ENCODE measurements around the gene CEP57.

The CEP57 gene

DNA sequence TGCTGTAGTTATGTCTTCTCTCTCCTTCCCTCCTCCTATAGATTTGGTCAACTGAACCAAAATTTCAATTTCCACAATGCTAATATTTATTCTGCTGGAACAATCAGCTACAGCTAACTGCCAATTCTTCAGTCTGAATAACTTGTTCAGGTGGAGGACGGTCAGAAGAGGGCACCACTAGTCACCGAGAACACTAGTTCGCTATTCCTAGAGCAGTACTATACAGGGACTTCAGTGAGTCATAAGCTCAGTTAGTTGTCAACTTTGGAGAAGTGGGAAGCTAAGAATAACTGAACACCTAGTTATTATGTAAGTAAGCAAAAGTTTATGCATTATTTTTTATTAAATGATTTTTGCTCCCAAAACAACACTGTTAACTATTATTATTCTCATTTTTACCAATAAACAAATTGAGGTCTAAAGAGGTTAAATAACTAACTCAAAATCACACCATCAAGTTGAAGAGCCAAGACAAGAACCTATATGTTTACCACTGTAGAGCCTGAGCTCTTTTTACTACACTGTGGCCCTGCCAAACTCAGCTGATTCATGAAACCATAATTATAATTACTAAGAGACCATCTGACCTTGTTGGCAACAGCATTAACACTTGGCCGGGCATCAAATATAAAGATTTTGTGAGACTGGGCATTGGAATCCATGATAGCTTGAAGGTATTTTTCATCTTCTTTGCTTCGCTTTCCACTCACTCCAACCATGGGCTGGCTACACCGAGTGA lies 59.0 kb downstream of the CEP57 start:
- Histone ChIP-seq H3K36me3 (ENCODE audit: low read length) (peaks cover 11% of the 10 kb centered on the region; the same call in 1 of the 2 replicates), H3F3A (ENCODE audit: insufficient read depth) (no peaks in the 10 kb centered on the region)

DNA sequence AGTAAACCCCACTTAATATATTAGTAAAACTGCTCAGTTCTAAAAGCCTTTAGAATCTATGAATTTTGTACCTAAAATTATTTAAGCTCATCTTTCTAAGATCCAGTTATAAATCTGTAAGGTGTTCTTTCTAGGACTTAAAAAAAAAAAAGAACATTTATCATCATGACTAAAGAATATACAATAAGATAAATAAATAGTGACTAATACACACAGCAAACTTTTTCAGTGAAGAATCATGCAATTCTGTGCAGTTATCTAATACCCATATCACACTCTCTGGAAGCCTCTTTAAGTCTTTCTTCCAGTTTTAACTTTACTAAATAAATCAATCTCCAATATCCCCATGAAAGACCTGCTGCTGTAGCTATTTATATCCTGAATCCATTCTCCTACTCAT lies 59.8 kb downstream of the CEP57 start:
- H3K4me2 ChIP-seq (ENCODE audit: low read depth, low read length, poor library complexity, severe bottlenecking), result no peak overlapping the region
- no peak overlapping the region for H2AFZ ChIP-seq (ENCODE audit: low read depth, low read length, severe bottlenecking)
- no peak overlapping the region for H3K27ac ChIP-seq (ENCODE audit: low read depth, low read length)
- no peaks in the 10 kb centered on the region for H3F3A ChIP-seq (ENCODE audit: insufficient read depth)
- no peaks in the 10 kb centered on the region for H4K20me1 ChIP-seq (ENCODE audit: low read depth, low read length)
- H3K4me3 ChIP-seq (ENCODE audit: insufficient read depth, low read length, poor library complexity, severe bottlenecking), result no peak overlapping the region
- no peaks in the 10 kb centered on the region for H3K9me3 ChIP-seq (ENCODE audit: insufficient read depth, low read length)
- H3K9me2 ChIP-seq (replicated peaks; ENCODE audit: insufficient read depth, low read length), result no peaks in the 10 kb centered on the region
- H3K79me2 ChIP-seq (ENCODE audit: insufficient read depth, low read length), result no peaks in the 10 kb centered on the region
- no peak for TF ChIP-seq EZH2phosphoT487 (conservative IDR thresholded peaks at IDR 0.05; ENCODE audit: low read length)
- TF ChIP-seq, protein P1, sequence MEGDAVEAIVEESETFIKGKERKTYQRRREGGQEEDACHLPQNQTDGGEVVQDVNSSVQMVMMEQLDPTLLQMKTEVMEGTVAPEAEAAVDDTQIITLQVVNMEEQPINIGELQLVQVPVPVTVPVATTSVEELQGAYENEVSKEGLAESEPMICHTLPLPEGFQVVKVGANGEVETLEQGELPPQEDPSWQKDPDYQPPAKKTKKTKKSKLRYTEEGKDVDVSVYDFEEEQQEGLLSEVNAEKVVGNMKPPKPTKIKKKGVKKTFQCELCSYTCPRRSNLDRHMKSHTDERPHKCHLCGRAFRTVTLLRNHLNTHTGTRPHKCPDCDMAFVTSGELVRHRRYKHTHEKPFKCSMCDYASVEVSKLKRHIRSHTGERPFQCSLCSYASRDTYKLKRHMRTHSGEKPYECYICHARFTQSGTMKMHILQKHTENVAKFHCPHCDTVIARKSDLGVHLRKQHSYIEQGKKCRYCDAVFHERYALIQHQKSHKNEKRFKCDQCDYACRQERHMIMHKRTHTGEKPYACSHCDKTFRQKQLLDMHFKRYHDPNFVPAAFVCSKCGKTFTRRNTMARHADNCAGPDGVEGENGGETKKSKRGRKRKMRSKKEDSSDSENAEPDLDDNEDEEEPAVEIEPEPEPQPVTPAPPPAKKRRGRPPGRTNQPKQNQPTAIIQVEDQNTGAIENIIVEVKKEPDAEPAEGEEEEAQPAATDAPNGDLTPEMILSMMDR (IDR thresholded peaks at IDR 0.05; ENCODE audit: insufficient read depth, low read length, poor library complexity, severe bottlenecking), result no peak
- 0 out of 2 replicates have a peak, but pooled peaks cover 9% of the 10 kb centered on the region for H3K36me3 ChIP-seq (ENCODE audit: low read length)
- H3K9ac ChIP-seq (ENCODE audit: low read length), result no peak overlapping the region
- no peaks in the 10 kb centered on the region for H3K27me3 ChIP-seq (ENCODE audit: low read length)

More for the DNA sequence above, 59.0 kb downstream of the CEP57 start:
- Histone ChIP-seq H3K4me2 (ENCODE audit: low read depth, low read length, poor library complexity, severe bottlenecking) (no peak overlapping the region), H3K9me3 (ENCODE audit: insufficient read depth, low read length) (no peaks in the 10 kb centered on the region), H3K27me3 (ENCODE audit: low read length) (no peaks in the 10 kb centered on the region), H3K9ac (ENCODE audit: low read length) (no peak overlapping the region), H3K4me3 (ENCODE audit: insufficient read depth, low read length, poor library complexity, severe bottlenecking) (no peak overlapping the region), H4K20me1 (ENCODE audit: low read depth, low read length) (no peaks in the 10 kb centered on the region), H3K79me2 (ENCODE audit: insufficient read depth, low read length) (no peaks in the 10 kb centered on the region), H3K27ac (ENCODE audit: low read depth, low read length) (no peak overlapping the region), H3K9me2 (replicated peaks; ENCODE audit: insufficient read depth, low read length) (no peaks in the 10 kb centered on the region), H2AFZ (ENCODE audit: low read depth, low read length, severe bottlenecking) (no peak overlapping the region)
- TF ChIP-seq EZH2phosphoT487 (conservative IDR thresholded peaks at IDR 0.05; ENCODE audit: low read length), result no peak
- TF ChIP-seq, protein P1 (IDR thresholded peaks at IDR 0.05; ENCODE audit: insufficient read depth, low read length, poor library complexity, severe bottlenecking), result peak; percentile 20

DNA sequence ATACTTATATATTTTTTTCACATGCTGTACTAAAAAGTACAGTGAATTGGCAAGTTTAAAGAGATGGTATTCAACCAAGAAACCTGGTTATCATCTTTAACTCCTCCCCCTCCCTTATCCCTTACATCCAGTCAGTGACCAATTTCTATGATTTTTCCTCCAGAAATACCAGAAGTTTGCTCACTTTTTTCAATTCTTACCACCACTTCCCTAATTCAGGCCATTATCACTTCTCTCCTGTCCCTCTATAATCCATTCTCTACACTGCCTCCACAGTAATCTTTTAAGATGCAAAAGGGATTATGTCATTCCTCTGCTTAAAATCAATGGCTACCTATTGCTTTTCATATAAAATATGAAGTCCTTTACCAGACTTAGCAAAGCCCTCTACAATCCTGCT lies 62.8 kb downstream of the CEP57 start:
- no peak overlapping the region for H3K9ac ChIP-seq (ENCODE audit: low read length)
- H3K9me3 ChIP-seq (ENCODE audit: insufficient read depth, low read length), result no peaks in the 10 kb centered on the region
- H3K27me3 ChIP-seq (ENCODE audit: low read length), result no peaks in the 10 kb centered on the region
- H3K36me3 ChIP-seq (ENCODE audit: low read length), result peaks cover 16% of the 10 kb centered on the region; the same call in 1 of the 2 replicates
- no peak overlapping the region for H3K4me2 ChIP-seq (ENCODE audit: low read depth, low read length, poor library complexity, severe bottlenecking)
- H4K20me1 ChIP-seq (ENCODE audit: low read depth, low read length), result no peaks in the 10 kb centered on the region
- H2AFZ ChIP-seq (ENCODE audit: low read depth, low read length, severe bottlenecking), result no peak overlapping the region
- H3K4me3 ChIP-seq (ENCODE audit: insufficient read depth, low read length, poor library complexity, severe bottlenecking), result no peak overlapping the region
- H3K79me2 ChIP-seq (ENCODE audit: insufficient read depth, low read length), result no peaks in the 10 kb centered on the region
- no peaks in the 10 kb centered on the region for H3F3A ChIP-seq (ENCODE audit: insufficient read depth)
- no peaks in the 10 kb centered on the region for H3K9me2 ChIP-seq (replicated peaks; ENCODE audit: insufficient read depth, low read length)
- H3K27ac ChIP-seq (ENCODE audit: low read depth, low read length), result no peak overlapping the region
- TF ChIP-seq, protein P1 (IDR thresholded peaks at IDR 0.05; ENCODE audit: insufficient read depth, low read length, poor library complexity, severe bottlenecking), result no peak
- TF ChIP-seq EZH2phosphoT487 (conservative IDR thresholded peaks at IDR 0.05; ENCODE audit: low read length), result no peak
